ENCODE results near the gene CFAP299. TPM values are rescaled to one million over a fixed set of nuclear protein-coding genes. Genes with fewer than 3 reads are reported as not detected.

The CFAP299 gene
- total RNA-seq, 1 donor from 2014 or later: 0.25 TPM

DNA sequence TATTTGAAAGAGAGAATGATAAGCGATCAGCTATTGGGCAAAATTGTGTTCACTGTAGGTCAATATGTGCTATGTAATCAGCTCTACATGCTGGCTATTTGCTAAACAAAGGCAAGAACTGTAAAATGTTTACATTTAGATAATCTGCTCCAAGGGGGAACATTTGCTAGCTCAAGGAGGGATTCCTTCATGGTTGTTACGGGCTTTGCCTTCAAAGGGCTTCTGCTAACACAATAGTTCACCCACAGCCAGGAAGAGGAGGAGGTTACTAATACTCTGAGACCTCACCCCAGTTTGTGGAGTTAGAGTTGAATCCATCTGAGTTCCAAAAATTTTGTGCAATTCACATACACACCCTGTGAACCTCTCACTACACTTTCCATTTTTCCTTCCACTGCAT, 587.4 kb downstream of the CFAP299 start:
- DNase-seq (ENCODE audit: low read depth): no peak

- no peak for DNase-seq (ENCODE audit: low read depth)
These were observed 589.8 kb downstream of the CFAP299 start for GRCh38 chr4:80925293-80925692.

DNA sequence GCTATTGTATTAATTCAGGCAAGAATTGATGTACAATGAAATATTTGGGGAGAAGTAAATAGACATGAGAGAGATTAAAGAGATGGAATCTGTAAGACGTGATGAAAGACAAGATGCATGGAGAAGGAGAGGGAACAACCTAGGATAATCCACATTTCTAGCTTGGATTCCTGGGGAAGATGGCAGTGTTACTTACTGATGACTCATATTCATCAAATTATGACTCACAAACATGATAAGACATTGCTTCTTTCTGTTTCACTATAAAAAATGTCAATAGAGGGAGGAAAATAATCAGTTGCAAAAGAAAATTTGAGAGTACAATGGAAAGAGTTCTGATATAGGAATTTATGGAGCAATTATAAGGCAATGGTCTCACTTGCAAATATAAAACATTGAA, 590.9 kb downstream of the CFAP299 start:
- DNase-seq (ENCODE audit: low read depth): peak; percentile 17

- no peak for DNase-seq (ENCODE audit: low read depth)
These were observed 591.4 kb downstream of the CFAP299 start for GRCh38 chr4:80926891-80927290.

DNA sequence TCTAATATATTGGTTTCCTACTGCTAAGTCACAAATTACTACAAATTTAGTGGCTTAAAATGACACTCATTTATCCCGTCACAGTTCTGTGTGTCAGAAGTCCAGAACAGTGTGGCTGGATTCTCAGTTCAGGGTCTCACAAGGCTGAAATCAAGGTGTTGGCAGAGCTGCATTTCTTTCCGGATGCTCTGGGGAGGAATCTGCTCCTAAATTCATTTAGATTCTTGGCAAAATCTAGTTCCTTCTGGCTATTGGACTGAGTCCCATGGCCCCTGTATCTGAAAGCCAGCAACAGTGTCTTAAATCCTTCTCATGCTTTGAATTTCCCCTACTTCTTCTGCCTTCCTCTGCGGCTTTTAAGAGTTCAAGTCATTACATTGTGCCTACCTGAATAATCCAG, 591.9 kb downstream of the CFAP299 start:
- no peak for DNase-seq (ENCODE audit: low read depth)

GRCh38 chr4:80931631-80932081, 596.1 kb downstream of the CFAP299 start:
- DNase-seq (ENCODE audit: low read depth): no peak

GRCh38 chr4:80948141-80948540, 612.6 kb downstream of the CFAP299 start:
- peak; percentile 2 for DNase-seq (ENCODE audit: low read depth)

- peak; percentile 52 for DNase-seq (ENCODE audit: low read depth)
These were observed 613.5 kb downstream of the CFAP299 start for GRCh38 chr4:80948995-80949394.

DNA sequence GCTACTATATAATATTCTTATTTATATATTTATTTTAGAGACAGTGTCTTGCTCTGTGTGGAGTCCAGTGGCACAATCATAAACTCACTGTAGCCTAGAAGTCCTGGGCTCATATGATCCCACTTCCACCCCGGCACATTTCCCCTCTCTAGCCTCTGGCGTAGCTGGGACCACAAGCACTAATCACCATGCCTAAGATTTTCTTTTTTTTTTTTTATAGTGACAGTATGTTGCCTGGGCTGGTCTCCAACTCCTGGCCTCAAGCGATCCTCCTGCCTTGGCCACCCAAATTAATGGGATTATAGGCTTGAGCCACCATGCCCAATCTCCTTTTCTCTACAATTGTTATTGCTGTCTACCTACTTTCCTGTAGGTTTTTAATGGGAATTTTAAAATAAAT, 620.9 kb downstream of the CFAP299 start:
- DNase-seq (ENCODE audit: low read depth): no peak

DNA sequence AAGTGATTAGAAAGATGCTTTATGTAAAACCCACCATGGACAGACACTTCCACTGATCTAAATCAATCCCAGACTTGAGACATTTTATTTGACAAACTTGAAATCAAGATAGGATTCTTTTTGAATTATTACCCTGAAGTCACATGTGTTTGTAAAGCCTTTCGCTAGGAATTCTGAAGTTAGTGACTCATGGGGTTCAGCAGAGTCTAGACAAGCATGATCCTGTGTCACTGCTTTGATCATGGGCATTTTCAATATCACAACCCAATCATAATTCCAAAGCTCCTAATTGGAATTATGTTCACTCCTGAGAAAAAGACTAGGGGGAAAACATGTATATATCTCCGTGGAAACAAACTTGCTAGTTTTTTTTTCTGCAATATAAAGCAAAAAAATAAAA, 627.5 kb downstream of the CFAP299 start:
- peak; percentile 37 for DNase-seq (ENCODE audit: low read depth)

DNA sequence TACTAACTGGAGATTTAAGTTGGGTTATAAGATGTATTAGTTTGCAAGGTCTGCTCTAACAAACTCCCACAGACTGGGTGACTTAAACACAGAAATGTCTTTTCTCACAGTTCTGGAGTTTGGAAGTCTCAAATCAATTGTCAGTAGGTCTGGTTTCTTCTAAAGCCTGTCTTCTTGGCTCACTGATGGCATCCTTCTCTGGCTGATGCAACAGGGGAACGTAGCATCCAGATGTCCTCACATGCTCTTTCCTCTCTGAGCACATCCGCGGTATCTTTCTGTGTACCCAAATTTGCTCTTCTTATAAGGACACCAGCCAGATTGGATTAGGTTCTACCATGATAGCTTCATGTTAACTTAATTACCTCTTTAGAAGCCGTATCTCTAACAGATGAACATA, 631.8 kb downstream of the CFAP299 start:
- no peak for DNase-seq (ENCODE audit: low read depth)

GRCh38 chr4:80980239-80980638, 644.7 kb downstream of the CFAP299 start:
- DNase-seq (ENCODE audit: low read depth): no peak

GRCh38 chr4:80986011-80986410, 650.5 kb downstream of the CFAP299 start:
- no peak for DNase-seq (ENCODE audit: low read depth)

GRCh38 chr4:80989921-80990544, 654.5 kb downstream of the CFAP299 start:
- DNase-seq (ENCODE audit: low read depth): peak; percentile 76

DNA sequence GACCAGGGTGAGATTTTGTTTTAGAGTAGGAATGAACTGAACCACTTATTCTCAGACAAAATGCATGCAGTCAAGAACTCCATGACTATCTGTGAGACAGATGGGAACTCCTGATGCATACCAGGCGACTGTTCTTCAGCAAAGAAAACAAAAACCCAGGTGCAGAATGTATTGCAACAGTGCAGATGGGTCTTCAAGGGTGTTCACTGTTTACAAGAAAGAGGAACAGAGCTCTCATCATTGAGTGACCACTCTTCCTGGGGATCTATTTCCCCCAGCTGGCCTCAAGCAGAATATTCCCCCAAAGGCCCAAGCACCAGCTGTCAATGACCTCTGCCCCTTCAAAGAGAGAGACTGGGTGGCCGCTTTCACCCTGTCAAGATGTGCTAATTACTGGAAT, 655.3 kb downstream of the CFAP299 start:
- no peak for DNase-seq (ENCODE audit: low read depth)

DNA sequence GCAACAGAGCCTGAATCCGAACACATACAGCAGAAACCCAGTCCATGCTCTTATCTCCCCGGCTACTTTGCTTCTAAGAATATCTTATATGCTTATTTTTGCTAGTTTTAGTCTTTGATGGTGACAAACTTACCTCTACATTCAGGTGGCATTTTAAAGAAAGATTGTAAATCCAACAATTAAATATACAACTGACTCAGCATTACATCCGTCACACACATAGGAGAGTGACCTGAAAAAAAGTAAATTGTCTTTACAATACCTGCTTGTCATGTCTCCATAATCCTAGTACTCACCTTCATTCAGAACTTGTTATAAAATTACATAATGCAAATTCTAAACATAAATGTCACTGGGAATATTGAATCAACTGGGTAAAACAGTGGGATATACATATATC, 664.4 kb downstream of the CFAP299 start:
- DNase-seq (ENCODE audit: low read depth): no peak

DNA sequence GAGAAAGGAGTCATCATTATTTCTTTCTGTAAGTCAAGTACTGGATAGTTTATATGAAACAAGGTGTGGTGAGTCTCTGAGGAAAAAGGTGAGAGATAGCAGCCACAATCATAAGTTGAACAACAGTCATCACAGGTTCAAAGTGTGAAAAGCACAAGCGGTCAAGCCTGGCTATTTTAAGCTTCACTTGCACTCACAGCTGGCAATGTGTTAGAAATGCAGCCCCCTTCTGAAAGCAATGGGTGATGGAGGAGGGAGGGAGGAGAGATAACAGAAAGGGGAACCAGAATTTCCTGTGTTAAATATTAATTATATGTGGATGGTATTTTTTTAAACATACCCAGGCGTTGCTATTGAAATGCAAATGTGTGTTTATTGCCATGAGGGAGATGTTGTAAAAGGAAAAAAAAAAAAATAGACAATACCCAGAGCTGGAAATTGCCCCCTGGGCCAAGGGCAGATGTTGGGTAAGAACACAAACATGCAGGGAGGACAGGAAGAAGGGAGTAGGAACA, 668.1 kb downstream of the CFAP299 start:
- no peak for DNase-seq (ENCODE audit: low read depth)

DNA sequence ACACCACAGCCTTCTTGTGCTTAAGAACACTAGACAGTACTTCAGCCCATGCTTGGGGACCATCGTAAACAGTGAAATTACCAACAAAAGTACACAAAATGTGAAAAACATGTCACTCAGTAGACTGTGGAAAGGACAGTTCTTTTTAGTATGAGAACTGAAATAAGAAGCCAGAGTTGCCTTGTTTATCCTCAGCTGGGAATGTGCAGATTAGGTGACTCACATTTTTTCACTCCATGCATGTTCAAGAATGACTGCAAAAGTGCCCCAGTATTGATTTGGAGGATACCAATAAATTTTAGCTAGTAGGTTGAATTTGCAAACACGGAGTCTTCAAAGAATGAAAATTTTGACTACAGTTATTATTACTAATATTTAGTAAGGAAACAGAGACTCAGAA, 671.9 kb downstream of the CFAP299 start:
- DNase-seq (ENCODE audit: low read depth): no peak

Other genes with a start within 250 kb of the CFAP299 start
- gene PRDM8, start 138.2 kb upstream of the CFAP299 start, total RNA-seq: 0.50 and 1.7 TPM in 2 replicates
- gene FGF5, start 69.1 kb upstream of the CFAP299 start, total RNA-seq: 2.5 and 9.0 TPM in 2 replicates

All from renal cortical epithelial cell (primary cell).